HG03460 (cell line): Measurements from ENCODE around the gene PACS2.

Experiments used
- ATAC-seq: cut with Tn5 transposase; IDR thresholded peaks from one replicate; pipeline ENCODE4 v1.9.1; 2021; ENCODE audit not compliant: unreplicated experiment

Gene PACS2

DNA sequence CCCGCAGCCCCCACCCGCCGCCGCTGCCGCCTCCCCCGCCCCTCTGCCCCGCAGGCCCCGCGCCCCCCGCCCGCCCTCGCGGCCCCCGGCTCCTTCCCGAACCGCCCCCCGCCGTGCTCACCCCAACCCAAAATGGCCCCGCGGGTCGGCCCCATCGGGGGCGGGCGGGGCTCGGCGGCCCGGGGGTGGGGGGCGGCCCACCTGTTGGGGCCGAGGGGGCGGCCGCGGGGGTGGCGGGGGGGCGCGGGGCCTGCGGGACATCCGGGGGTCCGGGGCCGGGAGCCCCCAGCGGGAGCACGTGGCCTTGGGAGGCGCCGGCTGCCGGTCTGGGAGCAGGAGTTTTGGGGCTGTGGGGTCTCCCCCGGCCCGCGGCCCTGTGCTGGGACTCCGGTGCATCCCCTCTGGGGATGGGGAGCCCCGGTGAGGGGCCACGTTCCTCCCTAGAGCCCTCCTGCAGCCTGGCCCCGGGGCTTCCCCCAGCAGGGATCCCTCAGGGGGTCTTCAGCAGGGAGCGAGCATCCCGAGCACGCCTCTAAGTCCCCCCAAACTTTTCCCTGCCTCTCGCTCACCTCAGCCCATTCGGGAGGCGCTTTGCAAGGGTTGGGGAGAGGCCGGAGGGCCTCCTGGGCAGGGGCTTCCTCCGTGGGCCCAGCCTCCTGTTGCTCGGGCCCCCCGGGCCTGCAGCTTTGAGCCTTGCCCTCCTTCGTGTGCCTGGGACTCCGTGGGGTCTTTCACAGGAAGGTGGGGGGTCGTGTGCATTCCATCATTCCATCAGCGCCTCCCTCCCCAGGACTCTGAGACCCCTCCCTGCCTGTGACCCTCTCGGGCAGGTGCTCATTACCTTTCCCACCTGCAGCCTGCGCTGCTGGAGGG lies 105.8 kb downstream of the PACS2 start:
- ATAC-seq: no peak

DNA sequence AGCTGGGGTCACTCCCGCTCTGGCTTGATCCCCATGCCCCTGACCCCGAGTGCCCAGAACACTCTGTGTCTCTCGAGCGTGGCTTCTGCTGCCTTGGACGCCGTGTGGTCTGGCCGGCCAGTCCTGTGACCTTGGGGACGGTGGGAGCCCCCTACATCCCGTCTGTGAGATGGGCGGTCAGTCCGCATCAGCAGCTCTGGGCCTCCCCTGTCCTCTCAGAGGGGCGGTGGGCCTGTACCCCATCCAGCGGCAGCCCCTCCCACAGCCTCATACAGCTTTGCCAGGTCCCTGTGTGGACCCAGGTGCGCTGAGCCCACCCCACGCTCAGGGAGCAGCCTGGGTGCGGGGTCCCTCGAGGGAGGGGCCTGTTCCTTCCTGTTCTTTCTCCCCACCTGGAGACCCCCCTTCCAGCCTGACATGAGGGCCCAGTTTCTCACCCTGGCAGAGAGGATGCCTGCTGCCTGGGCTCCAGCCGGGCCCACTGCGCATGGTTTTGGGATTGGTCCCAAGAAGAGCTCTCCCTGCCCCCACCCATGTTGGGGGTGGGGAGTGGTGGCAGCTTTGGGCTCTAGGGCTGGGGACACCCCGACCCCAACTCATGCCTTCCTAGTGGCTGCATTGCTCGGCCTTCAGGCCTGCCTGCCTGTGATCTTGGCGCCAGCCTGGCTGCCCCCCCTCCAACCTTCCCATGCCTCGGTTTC lies 106.6 kb downstream of the PACS2 start:
- ATAC-seq: no peak

DNA sequence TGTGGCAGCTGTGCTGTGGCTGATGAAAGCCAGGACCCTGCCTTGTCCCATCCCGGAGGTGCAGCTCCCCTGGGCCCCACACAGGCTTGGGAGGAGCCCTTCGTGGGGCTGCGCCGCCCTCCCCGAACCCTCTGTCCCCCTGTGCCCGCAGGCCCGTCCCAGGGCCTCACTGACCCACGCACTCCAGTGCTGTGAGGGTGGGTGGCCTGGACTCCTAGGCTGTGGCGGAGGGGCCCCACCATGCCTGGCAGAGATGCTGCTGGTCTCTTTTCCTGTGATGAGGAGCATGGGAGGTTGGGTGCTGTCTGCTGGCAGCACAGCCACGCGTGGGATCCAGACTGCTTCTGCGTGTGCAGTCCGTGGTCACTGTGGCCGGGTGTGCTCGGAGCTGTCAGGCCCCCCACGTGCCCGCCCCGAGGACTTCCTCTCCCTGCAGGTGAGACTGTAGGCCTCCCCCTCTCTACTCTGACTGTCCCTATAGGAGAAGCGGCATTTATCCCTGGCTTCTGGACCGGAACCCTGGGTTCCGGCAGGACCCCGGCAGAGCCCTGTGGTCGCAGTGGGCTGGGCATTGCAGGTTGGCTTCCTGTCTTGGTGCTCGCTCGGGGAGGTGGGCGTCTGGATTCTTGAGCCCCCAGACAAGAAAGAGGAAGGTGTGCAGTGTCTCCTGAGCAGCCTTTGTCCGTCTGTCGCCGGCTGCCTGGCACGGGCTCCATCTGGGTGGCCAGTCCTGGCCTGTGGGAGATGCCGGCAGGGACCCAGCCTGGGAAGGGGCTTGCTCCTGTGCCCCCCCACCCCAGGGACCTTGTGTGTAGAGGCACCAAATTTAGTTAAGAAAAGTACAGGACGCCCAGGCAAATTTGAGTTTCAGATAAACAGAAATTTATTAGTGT lies 107.4 kb downstream of the PACS2 start:
- no peak for ATAC-seq

DNA sequence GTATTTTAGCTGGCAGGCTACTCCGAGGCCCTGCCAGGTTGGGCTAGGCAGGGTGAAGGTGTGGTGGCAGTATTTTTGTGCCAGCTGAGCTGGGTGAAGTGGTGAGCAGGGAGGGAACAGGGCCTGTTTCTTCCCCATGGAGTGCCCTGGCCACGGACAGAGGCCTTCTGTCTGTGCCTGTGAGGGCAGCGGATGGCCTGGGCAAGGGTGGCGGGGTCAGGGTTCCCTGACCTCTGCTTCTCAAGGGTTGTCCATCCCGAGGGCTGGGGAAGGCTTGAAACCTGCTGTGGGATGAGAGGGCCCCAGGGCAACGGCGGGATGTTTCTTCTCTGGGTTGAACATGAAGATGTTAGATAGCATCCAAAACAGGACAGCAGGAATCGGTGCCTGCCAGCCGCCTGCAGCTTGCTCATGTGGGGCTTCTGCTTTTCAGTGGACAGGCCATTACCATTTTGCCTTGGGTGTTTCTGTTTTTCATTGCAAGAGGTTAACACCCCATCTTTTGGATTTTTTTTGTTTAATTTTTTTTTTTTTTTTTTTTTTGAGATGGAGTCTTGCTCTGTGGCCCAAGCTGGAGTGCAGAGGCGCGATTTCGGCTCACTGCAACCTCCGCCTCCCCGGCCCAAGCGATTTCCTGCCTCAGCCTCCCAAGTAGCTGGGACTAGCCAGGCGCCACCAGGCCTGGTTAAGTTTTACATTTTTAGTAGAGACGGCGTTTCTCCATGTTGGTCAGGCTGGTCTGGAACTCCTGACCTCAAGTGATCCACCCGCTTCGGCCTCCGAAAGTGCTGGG lies 108.3 kb downstream of the PACS2 start:
- no peak for ATAC-seq

DNA sequence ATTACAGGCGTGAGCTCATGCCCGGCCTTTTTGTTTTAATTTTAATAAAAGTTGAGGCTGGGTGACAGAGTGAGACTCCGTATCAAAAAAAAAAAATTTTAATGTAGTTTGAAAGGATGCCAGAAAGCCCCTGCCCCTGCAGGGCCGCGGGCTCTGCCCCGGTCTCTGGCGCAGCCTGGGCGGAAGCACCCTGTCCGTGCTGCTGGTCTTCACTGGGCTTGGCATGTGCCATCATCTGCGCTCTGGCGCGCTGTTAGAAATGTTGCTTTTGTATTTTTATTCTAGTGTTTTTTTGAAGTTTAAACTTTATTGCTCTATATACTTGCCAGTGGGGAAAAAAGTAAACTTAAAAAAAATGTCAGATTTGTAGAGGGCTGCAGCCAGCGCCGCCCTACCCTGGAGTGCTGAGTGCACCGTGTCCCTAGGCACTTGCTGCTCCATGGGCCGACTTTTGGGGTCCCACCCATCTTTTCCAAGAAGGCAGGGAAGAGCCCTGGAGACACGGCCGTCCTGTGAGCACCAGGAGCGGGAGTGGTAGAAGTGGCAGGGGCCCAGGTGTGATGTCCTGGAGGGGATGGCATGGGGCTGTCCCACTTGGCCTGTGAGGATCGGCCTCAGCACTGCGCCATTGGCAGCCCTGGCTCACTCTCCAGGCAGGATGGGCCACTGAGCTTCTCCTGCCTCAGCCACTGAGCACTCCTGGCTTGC lies 109.1 kb downstream of the PACS2 start:
- ATAC-seq: no peak

DNA sequence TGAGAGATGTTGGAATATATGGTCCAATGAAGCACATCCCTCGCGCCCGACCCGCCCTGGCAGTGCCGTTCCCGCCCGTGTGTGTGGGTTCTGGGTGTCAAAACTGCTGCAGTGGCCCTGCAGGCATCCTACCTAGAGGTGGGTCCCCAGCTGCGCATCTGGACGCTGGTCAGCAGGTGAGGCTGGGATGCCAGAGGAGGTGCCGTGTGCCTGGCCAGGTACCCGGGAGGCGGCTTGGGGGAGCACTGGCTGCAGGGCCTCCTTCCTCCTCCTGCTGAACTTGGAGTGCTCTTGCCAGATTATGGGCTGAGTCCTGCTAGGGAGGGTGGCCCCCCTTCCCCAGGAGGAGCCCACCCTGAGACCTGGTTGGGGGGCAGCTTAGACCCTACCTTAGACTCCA lies 110.3 kb downstream of the PACS2 start:
- ATAC-seq: no peak

DNA sequence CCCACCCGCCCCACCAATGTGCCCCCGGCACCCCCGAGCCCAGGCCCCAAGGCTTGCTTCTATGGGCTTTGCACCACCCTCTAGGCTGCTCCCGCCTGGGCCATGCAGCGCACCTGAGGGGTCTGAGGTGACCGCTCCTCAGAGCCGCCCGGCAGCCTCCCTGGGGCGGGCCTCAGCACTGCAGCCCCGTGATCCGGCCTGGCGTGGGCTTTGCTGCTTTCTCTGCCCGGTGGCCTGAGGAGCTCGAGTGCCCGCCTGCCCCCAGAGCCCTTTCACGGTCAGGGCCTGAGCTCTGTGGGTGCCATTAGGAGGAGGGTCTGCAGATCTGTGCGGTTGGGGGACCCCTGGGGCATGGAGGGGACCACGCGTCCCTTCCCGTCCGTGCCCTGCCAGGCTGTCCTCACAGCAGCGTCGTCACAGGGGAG lies 111.3 kb downstream of the PACS2 start:
- no peak for ATAC-seq

DNA sequence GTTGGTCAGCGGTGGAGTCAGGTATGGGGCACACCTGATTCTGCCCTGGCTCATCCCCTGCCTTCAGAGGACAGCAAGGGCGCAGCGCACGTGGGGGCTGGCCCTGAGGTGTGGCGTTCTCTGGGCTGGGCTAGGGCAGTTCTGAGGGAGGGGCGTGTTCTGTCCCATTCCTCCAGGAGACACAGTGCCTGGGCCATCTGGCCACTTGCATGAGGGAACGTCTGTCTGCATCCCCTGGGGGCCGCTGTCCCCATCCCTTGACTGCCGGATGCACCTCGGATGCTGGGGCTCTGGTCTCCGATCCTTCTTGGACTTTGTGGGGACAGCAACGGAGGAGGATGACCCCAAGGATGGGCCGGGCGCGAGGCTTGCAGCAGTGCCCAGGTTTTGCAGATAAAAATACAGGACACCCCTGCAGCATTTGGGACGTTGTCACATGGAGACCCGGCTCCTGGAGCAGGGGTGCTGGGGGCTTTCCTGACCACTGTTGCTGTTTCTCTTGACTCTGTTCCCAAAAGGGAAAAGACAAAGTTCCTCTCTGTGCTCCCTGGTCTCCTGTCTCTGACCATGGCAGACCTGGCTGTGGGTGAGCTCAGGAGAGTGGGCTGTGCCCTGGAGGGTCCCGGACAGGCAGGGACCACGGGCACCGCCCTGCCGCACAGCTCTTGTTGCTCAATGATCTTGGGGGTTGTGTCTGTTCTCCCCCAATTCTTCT lies 112.0 kb downstream of the PACS2 start:
- ATAC-seq: no peak

DNA sequence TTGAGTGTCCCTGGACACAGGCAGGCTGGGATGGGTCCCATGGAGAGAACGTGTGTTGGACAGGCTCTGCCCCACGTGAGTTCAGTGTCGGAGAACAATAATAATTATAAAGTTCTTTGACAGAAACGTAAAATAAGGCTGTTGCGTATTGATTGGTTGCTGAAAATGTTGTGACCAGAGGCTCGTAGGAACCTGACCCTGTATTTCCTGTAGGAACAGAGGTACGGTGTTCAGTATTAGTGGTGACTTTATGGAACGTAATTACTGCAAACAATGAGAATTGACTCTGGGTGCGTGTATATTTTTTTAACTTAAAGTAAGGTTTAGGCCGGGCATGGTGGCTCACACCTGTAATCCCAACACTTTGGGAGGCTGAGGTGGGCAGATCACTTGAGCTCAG lies 112.9 kb downstream of the PACS2 start:
- no peak for ATAC-seq

DNA sequence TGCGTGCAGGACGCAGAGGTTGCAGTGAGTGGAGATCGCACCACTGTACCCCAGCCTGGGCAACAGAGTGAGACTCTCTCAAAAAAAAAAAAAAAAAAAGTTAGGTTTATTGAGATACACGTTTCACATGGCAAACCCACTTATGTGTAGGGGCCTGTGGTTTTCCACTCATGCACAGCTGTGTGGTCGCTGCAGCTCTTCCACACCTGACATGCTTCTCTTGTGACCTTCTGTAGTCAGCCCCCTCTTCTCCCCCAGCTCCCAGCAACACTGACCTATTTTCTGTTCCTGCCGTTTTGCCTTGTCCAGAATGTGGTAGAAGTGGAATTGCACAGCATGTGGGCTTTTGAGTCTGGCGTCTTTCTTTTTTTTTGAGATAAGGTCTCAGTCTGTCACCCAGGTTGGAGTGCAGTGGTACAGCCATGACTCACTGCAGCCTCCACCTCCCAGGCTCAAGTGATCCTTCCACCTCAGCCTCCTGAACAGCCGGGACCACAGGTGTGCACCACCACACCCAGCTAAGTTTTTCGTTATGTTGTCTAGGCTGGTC lies 113.5 kb downstream of the PACS2 start:
- no peak for ATAC-seq

DNA sequence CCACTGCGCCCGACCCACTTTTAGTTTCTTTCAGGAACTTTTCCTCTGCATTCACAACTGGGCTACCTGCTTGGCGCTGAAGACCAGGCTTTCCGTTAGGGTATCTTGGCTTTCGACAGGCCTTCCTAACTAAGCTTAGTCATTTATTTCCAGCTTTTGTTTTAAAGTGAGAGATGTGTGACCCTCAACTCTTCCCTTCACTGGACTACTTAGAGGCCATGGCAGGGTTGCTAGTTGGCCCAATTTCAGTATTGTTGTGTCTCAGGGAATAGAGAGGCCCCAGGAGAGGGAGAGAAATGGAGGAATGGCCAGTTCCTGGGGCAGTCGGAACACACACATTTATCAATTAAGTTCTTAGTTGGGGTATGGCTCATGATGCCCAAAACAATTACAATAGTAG lies 115.5 kb downstream of the PACS2 start:
- no peak for ATAC-seq

DNA sequence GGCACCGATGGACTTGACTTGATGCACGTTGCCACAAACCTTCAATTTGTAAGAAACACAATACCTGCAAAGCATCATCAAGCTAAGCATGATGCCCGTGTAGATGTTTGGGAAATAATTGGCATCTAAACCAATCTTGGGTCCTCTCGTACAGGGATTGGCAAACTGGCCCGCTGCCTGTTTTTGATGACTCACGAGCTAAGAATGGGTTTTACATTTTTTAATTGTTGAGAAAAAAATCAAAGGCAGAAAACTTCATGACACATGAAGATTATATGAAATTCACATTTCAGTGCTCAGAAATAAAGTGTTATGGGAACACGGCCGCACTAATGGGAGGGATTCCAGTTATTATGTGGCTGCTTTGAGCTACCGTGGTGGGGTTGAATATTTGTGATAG lies 116.0 kb downstream of the PACS2 start:
- ATAC-seq: no peak

DNA sequence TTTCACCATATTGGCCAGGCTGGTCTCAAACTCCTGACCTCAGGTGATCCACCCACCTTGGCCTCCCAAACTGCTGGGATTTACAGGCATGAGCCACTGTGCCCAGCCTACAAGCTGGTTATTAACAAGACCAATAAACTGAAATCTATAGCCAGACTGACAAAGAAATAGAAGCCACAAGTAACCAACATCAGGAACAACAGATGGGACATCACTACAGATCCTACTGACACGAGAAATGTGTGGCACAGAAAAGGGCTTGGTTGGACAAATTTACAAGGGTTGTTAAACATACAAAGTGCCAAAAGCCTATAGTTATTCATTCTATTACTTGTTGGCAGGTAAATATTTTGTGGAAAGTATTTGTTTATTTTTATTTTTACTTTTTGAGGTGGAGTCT lies 116.7 kb downstream of the PACS2 start:
- ATAC-seq: no peak

DNA sequence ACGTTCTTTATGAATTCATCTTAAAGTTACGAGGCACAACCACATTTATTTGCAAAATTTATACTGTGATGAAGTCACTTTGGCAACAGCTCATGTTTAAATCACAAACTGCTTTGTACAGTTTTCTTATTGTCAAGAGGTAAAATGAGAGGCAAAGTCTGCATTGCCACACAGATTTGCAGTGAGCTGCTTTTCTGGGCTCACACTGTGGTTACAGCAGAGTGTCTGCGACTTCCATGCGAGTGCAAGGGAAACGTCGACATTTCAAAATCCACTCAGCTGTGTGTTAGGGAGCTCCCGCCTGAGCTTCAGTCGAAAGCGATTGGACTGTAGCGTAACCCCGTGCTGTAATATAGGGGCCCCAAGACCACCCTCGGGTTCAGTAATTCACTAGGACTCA lies 118.1 kb downstream of the PACS2 start:
- ATAC-seq: no peak

DNA sequence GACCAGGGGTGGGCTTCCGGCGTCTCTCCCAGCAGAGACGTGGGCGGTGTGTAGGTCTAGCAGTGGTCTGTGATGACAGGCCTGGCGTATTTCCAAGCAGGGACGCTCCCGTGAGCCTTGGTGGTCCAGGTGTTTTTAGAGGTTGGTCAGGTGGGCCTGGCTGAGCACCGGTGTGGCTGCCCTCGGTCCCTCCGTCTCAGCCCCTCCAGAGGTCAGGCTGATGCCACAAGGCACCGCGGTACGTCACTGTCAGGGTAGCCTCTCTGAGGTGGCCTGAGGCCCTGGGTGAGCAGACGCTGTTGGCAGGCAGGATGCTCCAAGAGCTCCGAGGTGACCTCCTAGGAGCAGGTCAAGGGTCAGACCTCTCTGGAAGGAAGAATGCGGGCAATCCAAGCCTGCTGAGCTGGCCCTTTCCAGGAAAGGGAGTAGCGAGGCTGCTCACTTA lies 118.6 kb downstream of the PACS2 start:
- ATAC-seq: no peak

DNA sequence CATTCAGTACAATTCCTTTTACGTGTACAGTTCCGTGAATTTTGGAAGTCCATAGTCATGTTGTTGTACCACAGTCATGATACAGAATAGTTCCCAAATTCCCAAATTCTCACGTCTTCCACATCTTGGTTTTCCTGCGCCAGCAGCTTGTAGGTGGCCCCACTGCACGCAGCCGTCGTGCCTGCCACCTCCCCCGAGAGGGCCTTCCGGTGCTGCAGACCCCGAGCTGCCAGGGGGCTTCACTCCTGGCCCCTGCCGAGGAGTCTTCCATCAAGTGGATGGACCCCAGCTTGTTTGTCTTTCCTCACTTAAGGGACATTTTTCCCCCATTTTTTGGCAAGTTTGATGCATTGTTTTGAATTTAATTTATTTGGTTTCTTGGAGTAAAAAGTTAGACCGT lies 121.9 kb downstream of the PACS2 start:
- ATAC-seq: no peak

DNA sequence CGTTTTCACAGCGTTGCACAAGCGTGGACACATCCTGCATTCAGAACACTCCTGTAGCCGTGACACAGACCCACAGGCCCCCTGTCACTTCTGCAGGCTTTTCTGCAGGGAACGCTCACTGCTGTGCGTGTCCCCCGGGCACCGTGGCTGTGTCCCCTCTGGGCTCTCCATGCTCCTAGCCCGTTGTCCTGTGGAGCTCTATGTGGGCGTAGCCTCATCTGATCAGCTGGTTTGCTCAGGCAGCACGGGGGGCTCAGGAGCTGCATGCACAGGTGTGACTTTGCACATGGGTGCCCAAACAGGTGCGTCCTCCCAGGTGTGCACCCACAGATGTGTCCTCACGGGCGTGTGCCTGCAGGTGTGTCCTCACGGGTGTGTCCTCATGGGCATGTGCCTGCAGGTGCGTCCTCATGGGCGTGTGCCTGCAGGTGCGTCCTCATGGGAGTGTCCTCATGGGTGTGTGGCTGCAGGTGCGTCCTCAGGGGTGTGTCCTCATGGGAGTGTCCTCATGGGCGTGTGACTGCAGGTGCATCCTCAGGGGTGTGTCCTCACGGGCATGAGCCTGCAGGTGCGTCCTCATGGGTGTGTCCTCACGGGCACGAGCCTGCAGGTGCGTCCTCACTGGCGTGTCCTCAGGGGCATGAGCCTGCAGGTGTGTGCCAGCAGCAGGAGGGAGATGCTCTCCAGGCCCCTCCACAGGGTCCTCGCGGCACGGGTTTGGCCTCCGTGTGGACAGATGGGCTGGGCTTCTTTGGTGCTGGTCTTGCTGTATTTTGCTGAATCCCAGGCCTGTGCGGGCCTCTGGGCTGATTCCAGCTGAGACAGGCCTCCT lies 122.6 kb downstream of the PACS2 start:
- no peak for ATAC-seq
